Calu3 (cell line): ENCODE results near the gene NEB. TPM values are rescaled to one million over a fixed set of nuclear protein-coding genes. Genes with fewer than 3 reads are reported as not detected.

Source experiments
- BruUV-seq: library from RNA; stranded (reverse); fragments of 400-500 nt; replicated peaks from 2 replicates; lab custom pipeline; 2021; lab: Mats Ljungman, UMichigan
- CTCF ChIA-PET: fragments of 300-600 bp; sonication (Branson Sonifier 250); formaldehyde crosslinking; loops from one replicate; lab custom pipeline; 2022; ENCODE audit warnings: antibody characterized with exemption; lab: Charles Lee
- DNase-seq: peaks from one replicate; pipeline ENCODE4 v3.0.0; 2022
- H3K27ac Mint-ChIP-seq: one replicate; pipeline ENCODE4 v1.8.0; 2022; ENCODE audit warnings: mixed read lengths; ENCODE audit not compliant: unreplicated experiment
- H3K27me3 Mint-ChIP-seq: one replicate; pipeline ENCODE4 v1.8.0; 2022; ENCODE audit warnings: mixed read lengths; ENCODE audit not compliant: unreplicated experiment
- H3K36me3 Mint-ChIP-seq: one replicate; pipeline ENCODE4 v1.8.0; 2022; ENCODE audit warnings: mild to moderate bottlenecking, moderate library complexity, mixed read lengths; ENCODE audit not compliant: insufficient read depth, unreplicated experiment
- H3K4me1 Mint-ChIP-seq: one replicate; pipeline ENCODE4 v1.8.0; 2022; ENCODE audit warnings: mild to moderate bottlenecking, low read depth, mixed read lengths; ENCODE audit not compliant: unreplicated experiment
- H3K4me3 Mint-ChIP-seq: one replicate; pipeline ENCODE4 v1.8.0; 2022; ENCODE audit warnings: mild to moderate bottlenecking, low read depth, moderate library complexity, mixed read lengths; ENCODE audit not compliant: unreplicated experiment
- H3K9me3 Mint-ChIP-seq: one replicate; pipeline ENCODE4 v1.8.0; 2022; ENCODE audit warnings: low read depth, mixed read lengths; ENCODE audit not compliant: unreplicated experiment
- intact Hi-C: fragments of 100-400 bp; cut with micrococcal nuclease; formaldehyde crosslinking; loops from one replicate; pipeline ENCODE4 v1.10.0; 2022; ENCODE audit not compliant: unreplicated experiment
- total RNA-seq: library from RNA; stranded (reverse); gene quantifications from 2 replicates; pipeline ENCODE4 v1.2.3, GENCODE V29; 2022
- TF ChIP-seq, protein P1 (sequence below): fragments of 200-600 bp; IDR thresholded peaks from one replicate; pipeline ENCODE4 v1.8.0; 2022; ENCODE audit warnings: antibody characterized with exemption; ENCODE audit not compliant: unreplicated experiment

Gene NEB
- total RNA-seq, 1 experiment from 2014 or later: 27.5 TPM

DNA sequence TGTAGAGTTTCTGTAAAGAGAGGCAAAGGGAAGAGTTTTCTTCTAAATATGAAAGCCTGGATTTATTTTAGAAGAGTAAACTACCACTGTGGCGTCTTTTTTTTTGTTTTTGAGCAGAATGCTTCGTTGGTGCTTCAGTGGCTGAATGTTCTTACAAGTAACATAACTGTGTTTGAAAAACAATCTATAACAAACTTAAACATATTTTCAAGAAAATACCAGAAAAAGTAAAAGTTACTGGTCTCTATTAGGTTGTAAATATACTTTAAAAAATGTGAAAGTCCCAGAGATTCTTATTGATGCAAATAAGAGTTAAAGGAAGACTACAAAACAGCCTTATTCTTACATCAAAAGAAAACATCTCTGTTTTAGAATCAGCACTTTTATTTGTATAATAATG, 76.2 kb downstream of the NEB start:
- H3K9me3 Mint-ChIP-seq: peaks cover 3% of the 10 kb centered on the region
- H3K27me3 Mint-ChIP-seq: no peaks in the 10 kb centered on the region
- intact Hi-C loops: no loop called here
- CTCF ChIA-PET: no interaction called here
- TF ChIP-seq, protein P1, sequence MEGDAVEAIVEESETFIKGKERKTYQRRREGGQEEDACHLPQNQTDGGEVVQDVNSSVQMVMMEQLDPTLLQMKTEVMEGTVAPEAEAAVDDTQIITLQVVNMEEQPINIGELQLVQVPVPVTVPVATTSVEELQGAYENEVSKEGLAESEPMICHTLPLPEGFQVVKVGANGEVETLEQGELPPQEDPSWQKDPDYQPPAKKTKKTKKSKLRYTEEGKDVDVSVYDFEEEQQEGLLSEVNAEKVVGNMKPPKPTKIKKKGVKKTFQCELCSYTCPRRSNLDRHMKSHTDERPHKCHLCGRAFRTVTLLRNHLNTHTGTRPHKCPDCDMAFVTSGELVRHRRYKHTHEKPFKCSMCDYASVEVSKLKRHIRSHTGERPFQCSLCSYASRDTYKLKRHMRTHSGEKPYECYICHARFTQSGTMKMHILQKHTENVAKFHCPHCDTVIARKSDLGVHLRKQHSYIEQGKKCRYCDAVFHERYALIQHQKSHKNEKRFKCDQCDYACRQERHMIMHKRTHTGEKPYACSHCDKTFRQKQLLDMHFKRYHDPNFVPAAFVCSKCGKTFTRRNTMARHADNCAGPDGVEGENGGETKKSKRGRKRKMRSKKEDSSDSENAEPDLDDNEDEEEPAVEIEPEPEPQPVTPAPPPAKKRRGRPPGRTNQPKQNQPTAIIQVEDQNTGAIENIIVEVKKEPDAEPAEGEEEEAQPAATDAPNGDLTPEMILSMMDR: no peak
- no peak overlapping the region for H3K27ac Mint-ChIP-seq
- DNase-seq: no peak
- no peak overlapping the region for H3K4me3 Mint-ChIP-seq
- no peaks in the 10 kb centered on the region for H3K4me1 Mint-ChIP-seq
- no peaks in the 10 kb centered on the region for H3K36me3 Mint-ChIP-seq
- no TSS peak for BruUV-seq

DNA sequence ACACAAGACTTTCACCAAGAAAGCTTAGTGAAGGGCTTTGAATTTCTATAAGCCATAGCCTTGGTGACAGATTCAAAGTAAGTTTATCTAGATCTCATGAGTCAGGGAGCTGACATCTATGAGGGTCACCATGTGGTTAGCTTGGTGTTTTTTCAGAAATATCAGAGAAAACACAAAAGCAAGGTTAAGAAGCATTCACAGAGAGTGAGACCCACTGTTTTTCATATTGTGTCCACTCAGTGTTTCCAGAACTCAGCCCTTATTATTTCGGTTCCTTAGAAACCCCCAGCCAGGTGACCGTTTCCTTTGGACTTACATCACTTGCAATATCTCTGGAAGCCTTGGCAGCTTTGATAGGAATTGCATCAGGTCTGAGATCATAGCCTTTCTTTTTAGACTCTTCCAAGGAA, 76.6 kb downstream of the NEB start:
- Mint-ChIP-seq H3K36me3 (no peaks in the 10 kb centered on the region), H3K4me1 (no peaks in the 10 kb centered on the region), H3K27me3 (no peaks in the 10 kb centered on the region), H3K27ac (no peak overlapping the region), H3K4me3 (no peak overlapping the region), H3K9me3 (peaks cover 3% of the 10 kb centered on the region)
- no TSS peak for BruUV-seq
- CTCF ChIA-PET: no interaction called here
- DNase-seq: no peak
- TF ChIP-seq, protein P1: no peak
- intact Hi-C loops: no loop called here

DNA sequence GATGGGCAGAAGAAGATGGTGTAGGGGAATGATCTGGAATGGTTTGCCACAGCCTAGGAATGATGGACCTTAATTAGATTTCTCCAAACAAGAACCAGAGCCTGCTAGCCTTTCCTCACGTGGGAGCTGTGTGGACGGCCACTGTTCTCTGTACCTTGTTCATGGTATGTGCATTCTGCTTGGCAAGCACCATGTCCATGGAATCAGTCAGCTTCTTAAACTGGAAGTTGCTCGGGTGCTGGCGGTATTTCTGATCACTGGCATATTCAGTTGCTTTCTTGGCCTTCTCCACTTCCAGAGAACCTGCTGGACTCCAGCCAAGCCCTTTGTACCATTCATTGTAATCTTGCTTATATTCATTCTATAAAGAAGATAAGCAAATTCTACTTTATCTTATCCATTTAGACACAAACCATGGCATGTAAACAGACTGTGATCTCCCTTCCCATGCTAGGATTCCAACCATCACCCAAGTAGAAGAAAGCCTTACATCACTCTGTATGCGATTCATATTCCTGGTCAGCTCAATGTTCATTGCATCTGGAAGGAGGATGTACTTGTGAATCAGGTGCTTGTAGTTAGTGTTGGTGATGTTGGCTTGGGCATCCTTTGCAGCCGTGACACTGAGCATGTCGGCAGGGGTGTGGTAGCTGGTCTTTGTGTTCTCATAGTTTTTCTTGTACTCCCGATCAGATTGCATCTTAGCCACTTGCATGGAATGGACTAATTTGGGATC, 78.4 kb downstream of the NEB start:
- intact Hi-C loops: no loop called here

DNA sequence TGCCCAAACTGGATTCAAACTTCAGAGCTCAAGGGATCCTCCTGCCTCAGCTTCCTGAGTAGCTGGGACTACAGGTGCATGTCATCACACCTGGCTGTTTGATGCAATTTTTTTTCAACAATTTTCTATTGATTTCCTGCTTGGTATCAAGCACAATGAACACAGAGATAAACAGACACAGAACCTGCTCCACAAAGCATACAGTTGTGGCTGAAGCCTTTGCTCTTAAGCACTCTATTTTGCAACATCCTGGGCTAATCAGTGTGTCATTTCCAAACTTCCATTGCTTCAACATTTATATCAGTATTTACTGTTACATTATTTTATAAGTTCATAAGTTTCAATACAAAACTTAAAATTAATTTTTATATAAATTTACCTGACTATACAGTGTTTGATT, 79.4 kb downstream of the NEB start:
- intact Hi-C loops: no loop called here
- Mint-ChIP-seq H3K27me3 (no peaks in the 10 kb centered on the region), H3K36me3 (no peaks in the 10 kb centered on the region), H3K9me3 (peaks cover 3% of the 10 kb centered on the region), H3K4me3 (no peak overlapping the region), H3K4me1 (no peaks in the 10 kb centered on the region), H3K27ac (no peak overlapping the region)
- TF ChIP-seq, protein P1: no peak
- DNase-seq: no peak
- BruUV-seq: no TSS peak
- CTCF ChIA-PET: no interaction called here

More for the DNA sequence above, 78.4 kb downstream of the NEB start:
- no TSS peak for BruUV-seq
- H3K27me3 Mint-ChIP-seq: no peaks in the 10 kb centered on the region
- H3K4me3 Mint-ChIP-seq: no peak overlapping the region
- H3K36me3 Mint-ChIP-seq: no peaks in the 10 kb centered on the region
- no peaks in the 10 kb centered on the region for H3K4me1 Mint-ChIP-seq
- no peak overlapping the region for H3K27ac Mint-ChIP-seq
- TF ChIP-seq, protein P1: no peak
- CTCF ChIA-PET: no interaction called here
- peaks cover 3% of the 10 kb centered on the region for H3K9me3 Mint-ChIP-seq
- DNase-seq: no peak
